Measurements from ENCODE around the gene NKX2-2. TPM values are rescaled to one million over a fixed set of nuclear protein-coding genes. Genes with fewer than 3 reads are reported as not detected.

NKX2-2 gene
- not detected in 2 replicates for total RNA-seq

DNA sequence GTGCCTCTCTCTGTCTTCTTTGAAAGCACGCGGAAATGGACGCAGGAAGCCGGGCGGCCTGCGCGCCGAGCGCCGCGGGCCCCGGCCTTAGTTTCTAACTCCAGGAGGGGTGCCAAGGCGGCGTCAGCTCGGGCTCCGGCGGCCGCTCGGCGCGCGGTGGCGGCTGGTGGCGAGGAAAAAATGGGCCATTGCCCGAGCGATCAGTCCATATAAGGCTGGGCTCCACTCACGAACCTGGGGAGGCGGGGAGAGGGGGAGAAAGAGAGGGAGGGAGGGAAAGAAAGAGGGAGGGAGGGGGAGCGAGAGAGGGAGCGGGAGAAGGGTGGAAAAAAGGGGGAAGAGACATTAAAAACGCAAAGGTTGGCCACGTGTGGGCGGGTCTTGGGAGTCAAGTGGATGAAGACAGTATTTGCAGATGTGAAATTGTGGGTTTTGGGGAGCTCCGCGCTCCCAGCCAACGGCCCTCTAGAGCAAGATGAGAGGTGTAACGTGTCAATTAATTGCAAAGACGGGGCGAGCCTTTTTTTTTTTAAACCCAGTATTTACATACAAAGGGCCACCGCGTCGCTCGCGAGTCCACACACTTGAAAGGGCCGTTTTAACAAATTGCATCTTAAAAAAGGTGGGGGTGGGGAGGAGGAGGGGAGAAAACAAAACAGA is at the start of gene NKX2-2:
Gene NKX2-2 (minus strand): TSS at position 184 of the 660 bp plus-strand sequence. CDS start 395 bp downstream, outside the sequence.
- DNase-seq (ENCODE audit: low read depth in 2 of 2) = no peak

DNA sequence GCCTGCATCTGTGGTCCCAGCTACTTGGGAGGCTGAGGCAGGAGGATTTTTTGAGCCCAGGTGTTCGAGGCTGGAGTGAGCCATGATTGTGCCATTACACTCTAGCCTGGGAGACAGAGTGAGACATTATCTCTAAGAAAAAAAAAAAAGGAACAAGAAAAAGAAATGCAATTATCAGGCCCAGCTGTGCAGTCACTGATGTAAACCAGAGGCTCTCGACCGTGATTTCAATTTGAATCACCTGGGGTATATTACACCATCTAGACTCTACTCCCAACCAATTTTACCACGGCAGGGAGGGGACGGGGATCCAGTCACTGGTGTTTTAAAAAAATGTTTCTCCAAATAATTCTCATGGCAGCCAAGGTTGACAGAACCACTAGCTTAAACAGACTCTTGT is 48.8 kb upstream of the NKX2-2 start:
- no peak for DNase-seq (ENCODE audit: low read depth in 2 of 2)

DNA sequence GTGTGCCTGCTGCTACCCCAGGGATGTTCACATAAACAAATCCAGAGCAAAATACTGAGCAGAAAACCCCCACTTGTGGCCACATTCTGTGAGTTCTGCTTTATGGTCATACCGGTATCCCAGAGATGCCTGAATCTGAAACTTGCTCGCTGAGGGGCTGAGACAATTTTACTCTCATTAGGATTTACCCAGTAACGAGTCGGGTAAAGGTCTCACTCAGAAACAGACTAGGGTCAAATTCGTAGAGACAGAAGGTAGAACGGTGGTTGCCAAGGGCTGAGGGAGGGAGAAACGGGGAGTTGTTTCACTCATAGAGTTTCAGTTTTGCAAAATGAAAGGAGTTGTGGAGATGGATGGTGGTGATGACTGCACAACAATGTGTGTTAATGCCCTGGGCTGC is 45.4 kb upstream of the NKX2-2 start:
- DNase-seq (ENCODE audit: low read depth in 2 of 2) = no peak

DNA sequence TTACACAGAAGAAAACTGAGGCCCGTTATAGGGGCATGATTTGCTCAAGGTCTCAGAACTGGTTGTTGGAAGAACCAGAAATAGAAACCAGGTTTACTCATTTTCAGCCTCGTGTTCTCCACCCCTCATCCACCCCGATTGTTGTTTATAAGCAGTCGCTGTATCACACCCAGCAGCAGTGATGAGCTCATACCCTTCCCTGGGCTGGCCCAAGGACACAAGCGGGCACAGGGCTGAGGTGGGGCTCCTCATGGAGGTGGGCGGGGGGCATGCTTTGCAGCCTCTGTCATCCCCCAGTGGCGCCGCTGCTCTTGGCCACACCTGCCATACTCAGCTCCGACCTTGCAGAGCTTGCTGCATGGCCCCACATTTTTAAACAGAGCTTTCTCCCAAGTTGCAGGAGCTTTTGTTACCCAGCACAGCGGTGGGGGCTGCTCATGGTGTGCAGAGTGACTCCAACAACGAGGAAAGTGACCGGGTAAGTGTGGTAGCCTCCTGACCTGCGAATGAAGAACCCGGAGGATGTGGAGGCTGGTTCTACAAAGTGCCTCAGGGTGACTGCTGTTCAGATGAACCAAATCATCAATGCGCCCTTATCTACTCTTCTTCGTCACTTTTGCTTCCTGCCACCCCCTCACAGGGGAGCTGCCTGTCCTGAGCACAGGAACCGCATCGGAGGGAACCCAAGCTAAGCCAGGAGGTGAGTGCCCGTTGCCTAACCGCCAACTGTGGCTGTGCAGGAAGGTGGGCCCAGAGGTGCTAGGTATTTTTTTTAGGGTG is 43.6 kb upstream of the NKX2-2 start:
- no peak for DNase-seq (ENCODE audit: low read depth in 2 of 2)

DNA sequence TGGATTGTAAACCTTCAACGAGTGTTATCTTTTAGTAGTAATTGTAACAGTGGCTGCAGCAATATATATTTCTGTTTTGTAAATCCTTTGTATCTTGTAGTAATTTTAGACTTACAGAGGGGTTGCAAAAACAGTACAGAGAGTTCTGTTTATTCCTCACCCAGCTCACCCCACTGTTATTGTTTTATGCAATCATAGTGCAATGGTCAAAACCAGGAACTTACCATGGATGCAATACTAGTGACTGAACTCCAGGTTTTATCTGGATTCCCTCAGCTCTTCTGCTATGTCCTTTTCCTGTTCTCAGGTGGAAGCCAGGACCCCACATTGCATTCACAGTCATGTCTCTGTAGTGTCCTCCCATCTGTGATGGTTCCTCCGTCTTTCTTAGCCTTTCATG is 42.5 kb upstream of the NKX2-2 start:
- no peak for DNase-seq (ENCODE audit: low read depth in 2 of 2)

DNA sequence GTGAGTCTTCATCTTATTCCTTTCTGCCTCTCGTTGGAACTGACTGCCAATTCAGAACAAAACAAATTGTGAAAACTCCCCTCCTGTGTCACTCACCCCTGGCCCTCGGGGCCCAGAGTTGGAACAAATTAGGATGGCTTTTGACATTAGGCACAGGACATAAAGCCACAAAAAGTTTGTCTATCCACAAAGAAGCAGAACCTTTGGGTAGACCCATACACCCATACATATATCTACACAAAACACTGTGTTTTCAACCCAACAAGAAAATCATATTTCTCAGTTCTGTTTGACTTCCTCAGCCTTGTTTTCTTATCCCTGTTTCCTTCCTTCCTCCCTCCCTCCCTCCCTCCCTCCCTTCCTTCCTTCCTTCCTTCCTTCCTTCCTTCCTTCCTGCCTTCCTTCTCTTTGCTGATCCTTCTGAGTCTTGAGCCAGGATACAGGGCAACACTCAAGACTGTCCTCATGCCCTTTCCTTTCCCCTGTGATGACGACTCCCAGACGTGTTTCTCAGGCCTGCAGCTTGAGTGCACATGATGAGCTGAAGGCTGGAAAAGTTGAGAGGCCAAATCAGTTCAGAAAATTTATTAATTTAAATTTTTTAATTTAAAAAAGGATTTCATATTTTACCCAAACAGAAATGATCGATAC is 41.7 kb upstream of the NKX2-2 start:
- no peak for DNase-seq (ENCODE audit: low read depth in 2 of 2)

DNA sequence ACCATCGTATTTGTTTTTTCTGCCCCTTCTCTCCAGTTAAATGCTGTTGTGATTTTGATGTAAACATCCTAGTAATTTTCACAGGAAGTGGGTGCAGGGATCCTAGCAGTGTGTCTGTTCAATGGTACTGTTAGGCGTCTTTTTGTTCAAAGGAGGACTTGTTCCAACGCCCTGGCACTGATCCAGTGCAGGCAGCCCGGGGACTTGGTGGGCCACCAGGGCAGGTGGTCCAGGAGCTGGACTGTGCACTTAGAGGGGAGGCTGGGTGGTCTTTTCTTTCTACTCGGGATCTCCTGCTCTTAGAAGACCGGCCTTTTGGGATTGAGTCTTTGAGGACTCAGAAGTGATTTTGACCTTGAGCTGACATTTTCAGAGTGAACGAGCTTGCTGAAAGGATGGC is 41.1 kb upstream of the NKX2-2 start:
- DNase-seq (ENCODE audit: low read depth in 2 of 2) = no peak

DNA sequence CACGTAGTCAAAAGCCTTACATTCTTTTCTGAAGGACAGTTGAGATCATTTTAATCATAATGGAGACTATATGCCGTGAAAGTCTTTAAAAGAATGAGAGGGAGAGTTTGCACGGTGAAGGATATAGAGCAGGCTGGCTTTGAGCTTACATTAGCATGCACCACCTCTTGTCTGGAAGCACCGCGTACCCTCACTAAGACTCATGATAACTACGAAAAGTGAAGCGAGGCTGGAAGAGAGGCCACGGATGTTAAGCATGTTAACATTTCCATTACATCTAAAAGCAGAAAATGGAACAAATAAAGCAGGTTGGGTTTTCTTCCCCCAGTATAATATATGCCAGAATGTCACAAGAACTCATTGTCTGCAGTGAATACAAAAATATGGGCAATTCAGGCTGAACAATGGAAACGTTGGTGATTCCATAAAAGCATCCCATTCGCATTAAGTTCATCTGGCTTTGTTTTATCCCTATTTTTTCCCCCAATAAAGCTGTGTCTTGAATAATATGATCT is 40.6 kb upstream of the NKX2-2 start:
- no peak for DNase-seq (ENCODE audit: low read depth in 2 of 2)

DNA sequence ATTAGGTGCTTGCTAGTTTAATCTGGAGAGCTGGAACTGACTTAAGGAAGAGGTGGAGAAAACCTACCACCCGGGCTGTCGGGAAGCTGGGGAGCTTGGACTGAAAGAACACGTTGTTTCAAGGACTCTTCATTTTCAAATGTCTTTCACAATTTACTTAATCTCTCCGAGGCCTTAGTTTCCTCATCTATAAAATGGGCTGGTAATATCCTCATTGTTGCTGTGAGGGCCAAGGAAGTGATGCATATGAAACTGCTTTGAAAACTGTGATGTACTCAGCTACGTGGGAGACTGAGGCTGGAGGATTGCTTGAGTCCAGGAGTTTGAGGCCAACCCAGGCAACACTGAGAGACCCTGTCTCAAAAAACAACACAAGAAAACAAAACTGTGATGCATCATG is 36.7 kb upstream of the NKX2-2 start:
- no peak for DNase-seq (ENCODE audit: low read depth in 2 of 2)

DNA sequence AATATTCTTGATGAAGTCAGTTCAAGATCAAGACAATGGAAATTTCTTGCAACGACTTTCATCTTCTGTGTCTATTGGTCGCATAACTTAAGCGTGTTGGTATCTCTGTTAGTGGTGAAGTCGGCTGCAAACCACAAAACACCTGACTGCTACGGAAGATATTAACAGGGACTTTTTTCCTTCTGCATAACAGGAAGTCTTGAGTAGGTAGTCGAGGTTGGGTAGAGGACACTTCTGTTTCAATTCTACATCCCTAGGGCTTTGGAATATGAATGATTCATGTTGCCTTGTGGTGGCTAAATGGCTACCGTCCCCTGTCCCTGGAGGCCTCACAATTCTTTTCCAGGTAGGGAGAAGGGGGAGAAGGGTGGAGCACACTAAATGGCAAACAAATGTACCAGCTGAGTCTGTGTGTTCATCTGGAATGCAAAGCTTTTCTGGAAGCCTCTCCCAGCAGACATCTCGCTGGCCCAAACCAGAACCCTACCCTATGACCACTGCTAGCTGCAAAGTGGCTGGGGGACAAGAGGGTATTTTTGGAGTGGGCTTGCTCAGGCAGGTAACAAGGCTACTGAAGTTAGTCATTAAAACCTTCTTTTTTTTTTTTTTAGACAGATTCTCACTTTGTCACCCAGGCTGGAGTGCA is 34.6 kb upstream of the NKX2-2 start:
- no peak for DNase-seq (ENCODE audit: low read depth in 2 of 2)

DNA sequence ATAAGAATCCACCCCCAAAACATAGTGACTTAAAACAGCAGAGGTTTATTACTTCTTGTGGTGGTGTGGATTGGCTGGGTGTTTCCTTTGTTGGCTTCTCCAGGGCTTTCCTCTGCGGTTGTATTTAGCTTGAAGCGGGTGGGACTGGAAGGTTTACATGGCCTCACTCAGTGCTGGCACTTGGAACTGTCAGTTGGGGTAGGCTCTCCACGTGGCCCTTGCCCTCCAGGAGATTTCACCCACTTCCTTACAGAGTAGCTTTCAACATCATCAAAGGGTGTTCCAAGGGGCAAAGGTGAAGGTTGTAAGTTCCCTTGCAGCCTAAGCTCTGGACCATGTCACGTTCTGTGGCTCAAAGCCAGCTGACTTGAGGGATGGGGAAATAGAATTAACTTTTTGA is 32.5 kb upstream of the NKX2-2 start:
- DNase-seq (ENCODE audit: low read depth in 2 of 2) = no peak

DNA sequence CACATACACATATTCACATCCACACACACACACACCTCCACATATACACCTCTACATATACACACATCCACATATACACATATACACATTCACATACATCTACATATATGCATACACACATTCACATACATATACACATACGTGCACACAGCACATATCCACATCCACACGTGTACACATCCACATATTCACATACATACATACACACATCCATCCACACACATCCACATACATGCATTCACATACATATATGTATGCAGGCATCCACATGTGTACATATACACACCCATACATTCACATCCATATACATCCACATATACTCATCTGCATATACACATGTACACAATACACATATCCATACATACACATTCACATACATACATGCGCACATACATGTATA is 25.6 kb upstream of the NKX2-2 start:
- no peak for DNase-seq (ENCODE audit: low read depth in 2 of 2)

DNA sequence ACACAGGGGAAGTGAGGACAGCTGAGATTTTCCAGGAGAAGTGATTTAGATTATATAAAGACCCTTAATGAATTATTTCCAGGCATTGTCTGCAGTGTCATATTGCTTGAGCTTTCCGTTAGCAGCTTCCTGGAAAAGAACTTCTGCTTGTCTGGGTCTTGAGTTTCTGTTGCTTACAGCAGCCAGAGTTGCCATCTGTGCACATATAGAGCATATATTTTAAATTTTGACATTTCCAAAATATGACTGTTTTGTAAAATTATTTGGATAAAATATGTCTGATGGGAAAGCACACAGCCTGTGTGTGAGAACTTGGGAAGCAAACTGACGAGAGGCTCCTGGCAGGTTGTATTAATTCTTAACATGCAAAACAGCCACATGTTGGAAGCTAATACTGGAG is 21.0 kb upstream of the NKX2-2 start:
- DNase-seq (ENCODE audit: low read depth in 2 of 2) = no peak

DNA sequence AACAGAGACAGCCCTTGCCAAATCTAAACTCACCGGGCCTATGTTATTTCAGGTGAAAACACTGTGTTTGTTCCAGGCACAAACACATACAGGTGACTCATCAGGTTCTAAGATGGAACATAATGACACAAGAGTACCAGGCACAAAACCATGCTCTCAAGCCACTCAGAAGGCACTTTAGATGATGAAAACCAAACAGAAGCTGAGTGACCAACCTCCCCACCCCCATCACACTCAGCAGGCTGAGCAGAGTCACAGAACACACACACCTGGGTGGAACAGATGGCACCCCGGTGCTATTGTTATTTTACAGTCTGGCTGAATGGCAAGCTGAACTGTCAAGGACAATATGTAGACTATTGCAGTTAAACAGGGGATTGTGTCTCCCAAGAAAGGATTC is 20.6 kb upstream of the NKX2-2 start:
- DNase-seq (ENCODE audit: low read depth in 2 of 2) = no peak

DNA sequence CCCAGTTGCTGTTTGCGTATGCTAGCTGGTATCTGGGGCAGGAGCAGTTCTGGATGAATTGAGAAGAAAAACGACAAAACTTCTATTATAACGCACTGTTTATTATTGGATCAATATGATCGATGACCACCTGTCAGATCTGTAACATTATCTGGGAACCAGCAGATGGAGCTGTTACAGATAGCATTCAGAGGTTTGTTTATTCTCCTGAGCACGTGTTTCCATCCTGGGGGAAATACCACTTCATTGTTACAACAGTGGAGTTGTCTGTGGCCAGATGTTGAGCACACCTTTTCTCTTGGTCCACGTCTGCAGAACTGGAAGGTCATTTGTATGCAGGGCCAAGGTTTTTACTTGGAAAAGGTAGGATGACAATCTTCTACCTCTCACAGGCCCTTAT is 16.0 kb upstream of the NKX2-2 start:
- peak in 1 of 2 donors; percentile 56 for DNase-seq (ENCODE audit: low read depth in 2 of 2)

DNA sequence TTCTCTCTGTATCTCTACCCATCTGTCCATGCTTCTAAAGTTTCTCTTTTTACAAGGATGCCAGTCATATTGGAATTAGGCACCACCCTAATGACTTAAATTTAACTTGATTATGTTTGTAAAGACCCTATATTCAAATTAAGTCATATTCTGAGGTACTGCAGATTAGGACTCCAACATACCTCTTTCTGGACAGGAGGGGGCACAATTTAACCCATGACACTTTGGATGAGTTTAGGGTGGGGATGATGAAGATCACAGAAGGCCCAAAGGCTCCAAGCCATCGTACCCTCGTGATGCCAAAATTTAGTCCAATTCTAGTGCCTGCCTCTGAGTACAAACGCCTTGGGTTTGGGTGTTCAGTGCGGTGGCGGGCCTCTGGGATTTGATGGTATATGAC is 15.0 kb upstream of the NKX2-2 start:
- DNase-seq (ENCODE audit: low read depth in 2 of 2) = no peak

DNA sequence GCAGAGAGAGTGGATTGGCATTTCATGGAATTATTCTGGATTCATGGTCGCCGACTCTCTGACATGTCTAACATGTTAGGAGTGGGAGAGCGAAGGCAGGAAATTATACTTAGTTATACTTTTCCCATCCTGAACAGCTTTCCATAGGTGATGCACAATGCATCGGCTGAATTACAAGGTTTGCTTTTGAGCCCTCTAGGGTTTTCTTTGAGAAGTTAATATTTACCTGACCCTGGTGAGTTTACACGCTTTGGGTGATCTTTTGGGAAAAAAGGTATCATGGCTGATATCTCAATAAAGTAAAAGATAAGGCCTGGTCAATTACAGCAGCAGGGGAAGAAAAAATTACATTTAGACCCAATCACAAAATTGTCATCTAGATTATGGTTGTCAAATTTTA is 14.0 kb upstream of the NKX2-2 start:
- no peak for DNase-seq (ENCODE audit: low read depth in 2 of 2)

DNA sequence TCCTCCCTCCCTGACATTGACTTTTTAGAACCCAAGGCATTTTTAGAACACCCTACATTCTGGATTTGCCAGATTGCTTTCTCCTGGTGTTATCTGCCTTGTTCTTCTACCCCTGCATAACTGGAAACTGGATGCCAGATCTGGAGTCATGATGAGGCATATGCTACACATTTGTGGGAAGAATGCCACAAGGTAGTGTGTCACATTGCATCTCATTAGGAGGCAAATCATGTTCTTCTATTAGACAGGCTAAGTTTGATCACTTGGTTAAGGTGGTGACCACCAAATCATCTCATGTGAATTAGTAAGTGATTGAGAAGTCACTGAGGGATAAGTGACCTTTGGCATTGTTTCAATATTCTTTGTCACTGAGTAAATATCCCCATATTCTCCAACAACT is 12.9 kb upstream of the NKX2-2 start:
- no peak for DNase-seq (ENCODE audit: low read depth in 2 of 2)

DNA sequence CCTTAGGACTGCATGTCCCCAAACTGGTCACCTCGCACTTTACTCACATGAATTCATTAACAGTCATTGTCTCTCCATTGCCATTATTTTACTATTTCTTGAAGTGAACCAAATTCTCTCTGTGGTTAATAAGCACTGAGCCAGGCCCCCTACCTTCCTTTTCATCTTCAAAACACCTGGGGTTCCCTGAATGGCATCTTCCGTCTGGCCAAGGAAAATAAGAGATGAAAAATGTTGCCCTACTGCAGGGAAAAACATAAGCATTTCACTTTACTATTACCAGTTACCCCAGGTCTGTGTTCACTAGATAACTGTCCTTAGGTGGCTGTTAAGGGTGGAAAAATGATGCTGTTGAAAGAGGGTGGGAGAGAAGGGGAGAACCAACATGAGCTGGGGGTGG is 10.0 kb upstream of the NKX2-2 start:
- DNase-seq (ENCODE audit: low read depth in 2 of 2) = no peak

DNA sequence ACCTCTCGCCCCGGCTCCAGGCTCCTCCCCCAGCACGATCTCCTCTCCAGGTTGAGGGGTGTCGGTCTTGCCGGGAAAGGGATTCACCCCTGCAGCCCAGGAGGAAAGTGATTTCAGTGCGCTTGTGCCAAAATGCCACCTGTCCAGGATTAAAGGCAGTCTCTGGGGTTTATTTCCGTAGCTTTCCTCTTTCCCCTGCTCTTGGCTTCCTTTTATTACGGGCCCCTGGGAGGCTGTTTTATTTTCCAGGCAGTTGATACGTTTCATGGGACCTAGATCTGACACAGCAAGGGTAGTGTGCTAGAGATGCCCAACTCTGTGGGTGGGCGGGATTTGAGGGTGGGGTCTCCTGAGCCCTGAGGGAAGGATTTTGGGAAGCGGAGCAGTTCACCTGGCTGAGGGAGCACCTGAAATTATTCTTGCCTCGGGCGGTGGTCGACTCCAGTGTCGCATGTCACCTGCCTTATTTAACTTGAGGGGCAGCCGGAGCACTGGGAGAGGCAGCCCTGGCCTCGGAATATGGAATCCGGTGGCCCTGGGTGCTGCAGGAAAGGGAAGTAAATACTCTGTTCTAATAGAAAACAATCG is 9.5 kb upstream of the NKX2-2 start:
- DNase-seq (ENCODE audit: low read depth in 2 of 2) = no peak

DNA sequence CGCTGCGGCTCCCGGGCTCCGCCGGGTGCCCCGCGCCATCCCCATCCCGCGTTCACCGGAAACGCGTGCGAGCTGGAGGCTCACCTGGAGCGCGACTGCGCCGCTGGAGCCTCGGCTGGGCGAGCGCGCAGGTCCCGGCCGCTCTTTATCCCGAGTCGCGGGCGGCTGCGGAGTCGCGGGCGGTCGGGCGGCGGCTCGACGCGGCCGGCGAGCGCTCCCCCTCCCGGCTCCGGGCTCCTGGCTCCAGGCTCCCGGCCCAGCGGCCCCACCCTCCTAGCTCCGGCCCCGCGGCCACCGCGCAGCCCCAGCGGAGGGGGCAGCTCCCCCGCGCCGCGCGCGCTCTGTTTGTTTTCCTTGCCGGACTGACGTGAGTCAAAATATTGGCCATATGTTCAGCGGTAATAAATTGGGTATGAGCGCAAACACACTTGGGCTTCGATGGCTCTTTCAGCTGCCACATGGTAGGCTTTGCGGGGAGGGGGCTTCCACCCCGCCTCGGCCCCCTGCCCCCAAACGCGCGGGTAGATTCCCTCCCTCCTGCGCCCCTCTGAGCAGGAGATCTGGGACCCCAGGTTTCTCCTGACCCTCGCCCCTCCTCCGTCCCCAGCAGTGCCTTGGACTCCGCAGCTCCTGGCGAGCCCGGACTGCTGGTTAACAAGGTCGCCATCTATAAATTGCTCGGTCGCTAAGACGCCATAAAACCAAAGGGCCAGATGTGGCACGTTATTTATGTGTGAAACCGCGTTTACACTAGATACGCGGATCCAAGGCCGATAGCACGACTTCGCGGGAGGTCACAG is 8.8 kb upstream of the NKX2-2 start:
- DNase-seq (ENCODE audit: low read depth in 2 of 2) = no peak
